K562 (cell line): ENCODE data around the gene MYBPHL. TPM values are rescaled to one million over a fixed set of nuclear protein-coding genes. Genes with fewer than 3 reads are reported as not detected.

ENCODE experiments used
- POLR2B ChIP-seq: fragments of 450-650 bp; IDR thresholded peaks from 2 replicates; pipeline ENCODE4 v1.6.1; 2018; ENCODE audit warnings: low read depth; ENCODE audit not compliant: partially characterized antibody
- SMARCE1 ChIP-seq: fragments of 450-650 bp; IDR thresholded peaks from 2 replicates; pipeline ENCODE4 v1.7.1; 2016; ENCODE audit warnings: mild to moderate bottlenecking
- polyA plus RNA-seq, 8 experiments: library from polyadenylated mRNA; depleted of rRNA in 4 of 8; stranded (reverse) in 5 of 8; unstranded in 3 of 8; fragments of >200 nt; fragmentation: Nextera tagmentation in 2 of 8; fragmentation: Illumina TruSeq in 1 of 8; extraction: Ambion mirVana in 2 of 8; extraction: Trizol in 1 of 8; gene quantifications; 2 replicates each; pipeline versions ENCODE4 v1.2.1 to v1.2.3, GENCODE V29; 2011 to 2014; ENCODE audit warnings: inconsistent platforms in 1 of 8, missing spikeins in 1 of 8
- total RNA-seq, 7 experiments: library from RNA; depleted of rRNA in 6 of 7; stranded (reverse); fragments of >200 nt in 6 of 7; fragmentation: Illumina TruSeq in 2 of 7; extraction: Trizol in 2 of 7; gene quantifications; 2 replicates each; pipeline versions ENCODE4 v1.2.1 to v1.2.3, GENCODE V29; 2011 to 2021; ENCODE audit warnings: low replicate concordance in 1 of 7
- TF ChIP-seq, protein P1 (sequence below): fragments of 450-650 bp; IDR thresholded peaks from 2 replicates; pipeline ENCODE4 v1.6.1; 2016; ENCODE audit warnings: low read depth
- TF ChIP-seq, protein P2 (sequence below), 2 experiments: fragments of 450-650 bp in 1 of 2; sonication (generic) in 1 of 2; formaldehyde crosslinking in 1 of 2; IDR thresholded peaks; 2 replicates each; pipeline versions ENCODE4 v1.7.1 to v1.9.0; 2016 to 2022; ENCODE audit warnings: inconsistent platforms in 1 of 2, mild to moderate bottlenecking in 1 of 2, missing genetic modification reagents in 1 of 2
- TF ChIP-seq, protein P3 (sequence below): sonication (generic); formaldehyde crosslinking; IDR thresholded peaks from 2 replicates; pipeline ENCODE4 v1.8.1; 2023; ENCODE audit warnings: mild to moderate bottlenecking, missing genetic modification reagents, moderate library complexity

Gene MYBPHL
- total and polyA plus RNA-seq, 9 of the 15 experiments (the other 6 are each of a cell fraction or from before 2014, with no cell fraction given): 0.20 to 1.9 (median 0.33) TPM

DNA sequence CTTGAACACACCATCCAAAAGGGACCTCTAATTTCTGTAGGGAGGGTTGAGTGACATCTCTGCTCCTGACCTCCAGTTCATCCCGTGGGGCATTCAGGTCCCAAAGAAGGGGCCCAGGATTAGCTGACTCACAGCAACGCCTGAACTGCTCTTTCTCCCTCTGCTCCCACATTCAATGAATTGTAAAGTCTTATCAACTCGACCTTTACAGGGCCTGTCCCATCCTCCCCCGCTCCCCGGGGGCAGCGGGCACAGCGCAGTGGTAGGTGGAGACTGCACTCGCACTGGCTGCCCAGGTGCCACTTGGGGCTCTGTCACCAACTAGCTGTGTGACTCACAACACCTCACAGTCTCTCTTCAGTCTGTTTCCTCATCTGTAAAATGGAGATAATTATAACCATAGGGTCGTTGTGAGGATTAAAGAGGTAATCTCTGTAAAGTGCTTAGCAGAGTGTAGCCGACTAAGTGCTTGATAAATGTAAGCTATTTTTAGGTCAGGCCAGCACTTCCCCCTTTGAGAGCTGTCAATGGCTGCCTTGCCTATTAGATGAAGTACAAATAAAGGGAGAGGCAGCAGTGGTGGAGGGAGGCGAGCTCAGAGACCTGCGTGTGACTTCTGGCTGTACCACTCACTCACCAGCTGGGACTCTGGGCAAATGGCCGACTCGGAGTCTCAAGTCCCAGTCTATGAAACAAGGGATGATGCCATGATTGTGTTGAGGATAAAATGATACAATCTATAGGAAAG lies 637 bp upstream of the MYBPHL start (continued):
- TF ChIP-seq, protein P1, sequence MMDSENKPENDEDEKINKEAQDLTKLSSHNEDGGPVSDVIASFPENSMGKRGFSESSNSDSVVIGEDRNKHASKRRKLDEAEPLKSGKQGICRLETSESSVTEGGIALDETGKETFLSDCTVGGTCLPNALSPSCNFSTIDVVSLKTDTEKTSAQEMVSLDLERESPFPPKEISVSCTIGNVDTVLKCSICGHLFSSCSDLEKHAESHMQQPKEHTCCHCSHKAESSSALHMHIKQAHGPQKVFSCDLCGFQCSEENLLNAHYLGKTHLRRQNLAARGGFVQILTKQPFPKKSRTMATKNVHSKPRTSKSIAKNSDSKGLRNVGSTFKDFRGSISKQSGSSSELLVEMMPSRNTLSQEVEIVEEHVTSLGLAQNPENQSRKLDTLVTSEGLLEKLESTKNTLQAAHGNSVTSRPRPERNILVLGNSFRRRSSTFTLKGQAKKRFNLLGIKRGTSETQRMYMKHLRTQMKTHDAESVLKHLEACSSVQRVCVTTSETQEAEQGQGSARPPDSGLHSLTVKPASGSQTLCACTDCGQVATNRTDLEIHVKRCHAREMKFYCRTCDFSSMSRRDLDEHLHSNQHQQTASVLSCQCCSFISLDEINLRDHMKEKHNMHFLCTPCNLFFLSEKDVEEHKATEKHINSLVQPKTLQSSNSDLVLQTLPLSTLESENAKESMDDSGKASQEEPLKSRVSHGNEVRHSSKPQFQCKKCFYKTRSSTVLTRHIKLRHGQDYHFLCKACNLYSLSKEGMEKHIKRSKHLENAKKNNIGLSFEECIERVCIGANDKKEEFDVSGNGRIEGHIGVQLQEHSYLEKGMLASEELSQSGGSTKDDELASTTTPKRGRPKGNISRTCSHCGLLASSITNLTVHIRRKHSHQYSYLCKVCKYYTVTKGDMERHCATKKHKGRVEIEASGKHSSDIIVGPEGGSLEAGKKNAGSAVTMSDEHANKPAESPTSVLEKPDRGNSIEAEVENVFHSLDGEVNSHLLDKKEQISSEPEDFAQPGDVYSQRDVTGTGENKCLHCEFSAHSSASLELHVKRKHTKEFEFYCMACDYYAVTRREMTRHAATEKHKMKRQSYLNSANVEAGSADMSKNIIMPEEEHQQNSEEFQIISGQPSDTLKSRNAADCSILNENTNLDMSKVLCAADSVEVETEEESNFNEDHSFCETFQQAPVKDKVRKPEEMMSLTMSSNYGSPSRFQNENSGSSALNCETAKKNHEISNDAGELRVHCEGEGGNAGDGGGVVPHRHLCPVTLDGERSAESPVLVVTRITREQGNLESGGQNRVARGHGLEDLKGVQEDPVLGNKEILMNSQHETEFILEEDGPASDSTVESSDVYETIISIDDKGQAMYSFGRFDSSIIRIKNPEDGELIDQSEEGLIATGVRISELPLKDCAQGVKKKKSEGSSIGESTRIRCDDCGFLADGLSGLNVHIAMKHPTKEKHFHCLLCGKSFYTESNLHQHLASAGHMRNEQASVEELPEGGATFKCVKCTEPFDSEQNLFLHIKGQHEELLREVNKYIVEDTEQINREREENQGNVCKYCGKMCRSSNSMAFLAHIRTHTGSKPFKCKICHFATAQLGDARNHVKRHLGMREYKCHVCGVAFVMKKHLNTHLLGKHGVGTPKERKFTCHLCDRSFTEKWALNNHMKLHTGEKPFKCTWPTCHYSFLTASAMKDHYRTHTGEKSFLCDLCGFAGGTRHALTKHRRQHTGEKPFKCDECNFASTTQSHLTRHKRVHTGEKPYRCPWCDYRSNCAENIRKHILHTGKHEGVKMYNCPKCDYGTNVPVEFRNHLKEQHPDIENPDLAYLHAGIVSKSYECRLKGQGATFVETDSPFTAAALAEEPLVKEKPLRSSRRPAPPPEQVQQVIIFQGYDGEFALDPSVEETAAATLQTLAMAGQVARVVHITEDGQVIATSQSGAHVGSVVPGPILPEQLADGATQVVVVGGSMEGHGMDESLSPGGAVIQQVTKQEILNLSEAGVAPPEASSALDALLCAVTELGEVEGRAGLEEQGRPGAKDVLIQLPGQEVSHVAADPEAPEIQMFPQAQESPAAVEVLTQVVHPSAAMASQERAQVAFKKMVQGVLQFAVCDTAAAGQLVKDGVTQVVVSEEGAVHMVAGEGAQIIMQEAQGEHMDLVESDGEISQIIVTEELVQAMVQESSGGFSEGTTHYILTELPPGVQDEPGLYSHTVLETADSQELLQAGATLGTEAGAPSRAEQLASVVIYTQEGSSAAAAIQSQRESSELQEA: no peak
- TF ChIP-seq, protein P2, sequence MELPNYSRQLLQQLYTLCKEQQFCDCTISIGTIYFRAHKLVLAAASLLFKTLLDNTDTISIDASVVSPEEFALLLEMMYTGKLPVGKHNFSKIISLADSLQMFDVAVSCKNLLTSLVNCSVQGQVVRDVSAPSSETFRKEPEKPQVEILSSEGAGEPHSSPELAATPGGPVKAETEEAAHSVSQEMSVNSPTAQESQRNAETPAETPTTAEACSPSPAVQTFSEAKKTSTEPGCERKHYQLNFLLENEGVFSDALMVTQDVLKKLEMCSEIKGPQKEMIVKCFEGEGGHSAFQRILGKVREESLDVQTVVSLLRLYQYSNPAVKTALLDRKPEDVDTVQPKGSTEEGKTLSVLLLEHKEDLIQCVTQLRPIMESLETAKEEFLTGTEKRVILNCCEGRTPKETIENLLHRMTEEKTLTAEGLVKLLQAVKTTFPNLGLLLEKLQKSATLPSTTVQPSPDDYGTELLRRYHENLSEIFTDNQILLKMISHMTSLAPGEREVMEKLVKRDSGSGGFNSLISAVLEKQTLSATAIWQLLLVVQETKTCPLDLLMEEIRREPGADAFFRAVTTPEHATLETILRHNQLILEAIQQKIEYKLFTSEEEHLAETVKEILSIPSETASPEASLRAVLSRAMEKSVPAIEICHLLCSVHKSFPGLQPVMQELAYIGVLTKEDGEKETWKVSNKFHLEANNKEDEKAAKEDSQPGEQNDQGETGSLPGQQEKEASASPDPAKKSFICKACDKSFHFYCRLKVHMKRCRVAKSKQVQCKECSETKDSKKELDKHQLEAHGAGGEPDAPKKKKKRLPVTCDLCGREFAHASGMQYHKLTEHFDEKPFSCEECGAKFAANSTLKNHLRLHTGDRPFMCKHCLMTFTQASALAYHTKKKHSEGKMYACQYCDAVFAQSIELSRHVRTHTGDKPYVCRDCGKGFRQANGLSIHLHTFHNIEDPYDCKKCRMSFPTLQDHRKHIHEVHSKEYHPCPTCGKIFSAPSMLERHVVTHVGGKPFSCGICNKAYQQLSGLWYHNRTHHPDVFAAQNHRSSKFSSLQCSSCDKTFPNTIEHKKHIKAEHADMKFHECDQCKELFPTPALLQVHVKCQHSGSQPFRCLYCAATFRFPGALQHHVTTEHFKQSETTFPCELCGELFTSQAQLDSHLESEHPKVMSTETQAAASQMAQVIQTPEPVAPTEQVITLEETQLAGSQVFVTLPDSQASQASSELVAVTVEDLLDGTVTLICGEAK (IDR thresholded peaks at IDR 0.05): 0 out of 2 replicates have a peak, but pooled peaks have one; percentile 25
- TF ChIP-seq, protein P2 (CRISPR knock-in tag; IDR thresholded peaks at IDR 0.05): no peak
- TF ChIP-seq SMARCE1 (peak; percentile 88), POLR2B (no peak)
- TF ChIP-seq, protein P3, sequence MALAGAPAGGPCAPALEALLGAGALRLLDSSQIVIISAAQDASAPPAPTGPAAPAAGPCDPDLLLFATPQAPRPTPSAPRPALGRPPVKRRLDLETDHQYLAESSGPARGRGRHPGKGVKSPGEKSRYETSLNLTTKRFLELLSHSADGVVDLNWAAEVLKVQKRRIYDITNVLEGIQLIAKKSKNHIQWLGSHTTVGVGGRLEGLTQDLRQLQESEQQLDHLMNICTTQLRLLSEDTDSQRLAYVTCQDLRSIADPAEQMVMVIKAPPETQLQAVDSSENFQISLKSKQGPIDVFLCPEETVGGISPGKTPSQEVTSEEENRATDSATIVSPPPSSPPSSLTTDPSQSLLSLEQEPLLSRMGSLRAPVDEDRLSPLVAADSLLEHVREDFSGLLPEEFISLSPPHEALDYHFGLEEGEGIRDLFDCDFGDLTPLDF (CRISPR knock-in tag): no peak
